IMR-90 (cell line): ENCODE results near the gene RAB4B. TPM values are rescaled to one million over a fixed set of nuclear protein-coding genes. Genes with fewer than 3 reads are reported as not detected.
A peak's percentile ranks its signal among the peaks of the same experiment; 100 is the strongest.

Source experiments
- ATAC-seq: fragments of 200-7000 bp; cut with Tn5 transposase; 2 replicates; pipeline ENCODE4 v1.9.1; 2020; ENCODE audit warnings: low read depth, mild to moderate bottlenecking, moderate library complexity
- BruUV-seq: library from RNA; stranded (reverse); fragments of 400-500 nt; replicated peaks from 2 replicates; lab custom pipeline; 2021; lab: Mats Ljungman, UMichigan
- CTCF ChIA-PET: fragments of 300-600 bp; formaldehyde crosslinking; extraction: SDS; loops from one replicate; lab custom pipeline; 2021; ENCODE audit warnings: antibody characterized with exemption; lab: Yijun Ruan, JAX
- POLR2A ChIA-PET: fragments of 300-600 bp; sonication (Branson Sonifier 250); formaldehyde crosslinking; loops from one replicate; lab custom pipeline; 2022; ENCODE audit warnings: antibody characterized with exemption; ENCODE audit not compliant: unreplicated experiment; lab: Charles Lee
- DNase-seq: peaks from one replicate; pipeline ENCODE4 v3.0.0; 2013
- H2AFZ ChIP-seq: replicated peaks from 2 replicates; pipeline ENCODE3; 2013; ENCODE audit warnings: low read length, mild to moderate bottlenecking; ENCODE audit not compliant: poor library complexity
- H2AK5ac ChIP-seq: 2 replicates; pipeline ENCODE4 v1.6.1; 2013; ENCODE audit warnings: low read depth, low read length, inconsistent platforms
- H2AK9ac ChIP-seq: replicated peaks from 2 replicates; pipeline ENCODE3; 2013; ENCODE audit warnings: mild to moderate bottlenecking, low read depth, low read length, moderate library complexity; ENCODE audit not compliant: poor library complexity
- H2BK120ac ChIP-seq: 2 replicates; pipeline ENCODE4 v1.6.1; 2013; ENCODE audit warnings: low read depth, low read length, inconsistent platforms
- H2BK15ac ChIP-seq: 3 replicates; pipeline ENCODE4 v1.6.1; 2013; ENCODE audit warnings: low read depth, low read length, inconsistent platforms
- H2BK20ac ChIP-seq: 2 replicates; pipeline ENCODE4 v1.6.1; 2013; ENCODE audit warnings: low read depth, mild to moderate bottlenecking, inconsistent platforms, low read length, moderate library complexity
- H2BK5ac ChIP-seq: 2 replicates; pipeline ENCODE4 v1.6.1; 2013; ENCODE audit warnings: mild to moderate bottlenecking, low read depth, low read length, inconsistent platforms; ENCODE audit not compliant: poor library complexity, severe bottlenecking
- H3K14ac ChIP-seq: replicated peaks from 2 replicates; pipeline ENCODE4 v1.6.1; 2013; ENCODE audit warnings: low read depth, low read length, inconsistent platforms
- H3K18ac ChIP-seq: 2 replicates; pipeline ENCODE4 v1.6.1; 2013; ENCODE audit warnings: low read depth, low read length, control low read depth
- H3K23ac ChIP-seq: 2 replicates; pipeline ENCODE4 v1.6.1; 2013; ENCODE audit warnings: low read depth, low read length, inconsistent platforms
- H3K27ac ChIP-seq: 2 replicates; pipeline ENCODE4 v1.5.1; 2013; ENCODE audit warnings: mild to moderate bottlenecking, control low read depth, low read length; ENCODE audit not compliant: insufficient read depth
- H3K27me3 ChIP-seq: 2 replicates; pipeline ENCODE4 v1.6.1; 2013; ENCODE audit warnings: low read length; ENCODE audit not compliant: control insufficient read depth, insufficient read depth
- H3K36me3 ChIP-seq: 2 replicates; pipeline ENCODE4 v1.6.1; 2013; ENCODE audit warnings: low read length, mixed read lengths; ENCODE audit not compliant: control insufficient read depth, insufficient read depth
- H3K4ac ChIP-seq: 2 replicates; pipeline ENCODE4 v1.6.1; 2013; ENCODE audit warnings: low read depth, low read length, inconsistent platforms
- H3K4me1 ChIP-seq: 2 replicates; pipeline ENCODE4 v1.6.1; 2013; ENCODE audit warnings: low read length, mixed read lengths; ENCODE audit not compliant: control insufficient read depth, insufficient read depth
- H3K4me2 ChIP-seq: 2 replicates; pipeline ENCODE4 v1.6.1; 2013; ENCODE audit warnings: low read depth, mild to moderate bottlenecking, control low read depth, low read length, moderate library complexity
- H3K4me3 ChIP-seq: 2 replicates; pipeline ENCODE4 v1.5.1; 2013; ENCODE audit warnings: low read depth, mild to moderate bottlenecking, control low read depth, low read length, moderate library complexity; ENCODE audit not compliant: insufficient read depth
- H3K56ac ChIP-seq: 2 replicates; pipeline ENCODE4 v1.6.1; 2013; ENCODE audit warnings: low read length, inconsistent platforms; ENCODE audit not compliant: insufficient read depth; ENCODE audit errors: extremely low read depth
- H3K79me1 ChIP-seq, 2 experiments: 2 replicates each; pipeline ENCODE4 v1.6.1; 2013; ENCODE audit warnings: low read length in 2 of 2, inconsistent platforms in 1 of 2, low read depth in 1 of 2
- H3K9ac ChIP-seq: 2 replicates; pipeline ENCODE4 v1.6.1; 2013; ENCODE audit warnings: low read depth, low read length, control low read depth
- H3K9me1 ChIP-seq: 2 replicates; pipeline ENCODE4 v1.6.1; 2013; ENCODE audit warnings: low read length, inconsistent platforms; ENCODE audit not compliant: insufficient read depth
- H3K9me3 ChIP-seq: 2 replicates; pipeline ENCODE4 v1.6.1; 2013; ENCODE audit warnings: low read length; ENCODE audit not compliant: control insufficient read depth, insufficient read depth
- H4K20me1 ChIP-seq: 2 replicates; pipeline ENCODE4 v1.6.1; 2013; ENCODE audit warnings: low read length, inconsistent platforms; ENCODE audit not compliant: insufficient read depth
- H4K5ac ChIP-seq: 2 replicates; pipeline ENCODE4 v1.6.1; 2013; ENCODE audit warnings: mild to moderate bottlenecking, low read depth, low read length, control low read depth
- H4K8ac ChIP-seq, 2 experiments: 2 replicates each; pipeline ENCODE4 v1.6.1; 2013; ENCODE audit warnings: low read depth in 2 of 2, low read length in 2 of 2, control low read depth in 1 of 2, inconsistent platforms in 1 of 2
- H4K91ac ChIP-seq: 2 replicates; pipeline ENCODE4 v1.6.1; 2013; ENCODE audit warnings: low read depth, low read length, inconsistent platforms; ENCODE audit not compliant: insufficient read depth
- BHLHE40 ChIP-seq: fragments of 150-350 bp; IDR thresholded peaks from 2 replicates; pipeline ENCODE4 v1.6.1; 2016; ENCODE audit warnings: mild to moderate bottlenecking, low read depth, low read length
- CEBPB ChIP-seq: IDR thresholded peaks from 2 replicates; pipeline ENCODE4 v1.6.1; 2012; ENCODE audit warnings: low read depth, low read length, improper control_type of control experiment
- CHD1 ChIP-seq: IDR thresholded peaks from 2 replicates; pipeline ENCODE4 v1.6.1; 2012; ENCODE audit warnings: low read depth, low read length, improper control_type of control experiment
- CTCF ChIP-seq: conservative IDR thresholded peaks from 2 replicates; pipeline ENCODE4 v1.5.1; 2012; ENCODE audit warnings: mild to moderate bottlenecking, low read depth, low read length, improper control_type of control experiment
- FOS ChIP-seq: fragments of 150-350 bp; IDR thresholded peaks from 2 replicates; pipeline ENCODE4 v1.6.1; 2016; ENCODE audit warnings: low read depth, low read length
- MAFK ChIP-seq: IDR thresholded peaks from 2 replicates; pipeline ENCODE4 v1.6.1; 2012; ENCODE audit warnings: low read depth, low read length, improper control_type of control experiment
- MAZ ChIP-seq: IDR thresholded peaks from 2 replicates; pipeline ENCODE4 v1.6.1; 2012; ENCODE audit warnings: low read depth, mild to moderate bottlenecking, low read length, improper control_type of control experiment, moderate library complexity, borderline replicate concordance
- MXI1 ChIP-seq: IDR thresholded peaks from 2 replicates; pipeline ENCODE4 v1.6.1; 2012; ENCODE audit warnings: low read depth, mild to moderate bottlenecking, low read length, moderate library complexity, borderline replicate concordance
- NFE2L2 ChIP-seq: fragments of 150-350 bp; IDR thresholded peaks from 2 replicates; pipeline ENCODE4 v1.6.1; 2016; ENCODE audit warnings: low read depth, mild to moderate bottlenecking, low read length
- POLR2A ChIP-seq: IDR thresholded peaks from 2 replicates; pipeline ENCODE4 v1.6.1; 2012; ENCODE audit warnings: mild to moderate bottlenecking, low read depth, low read length
- RFX5 ChIP-seq: IDR thresholded peaks from 2 replicates; pipeline ENCODE4 v1.8.0; 2012; ENCODE audit warnings: low read depth, mild to moderate bottlenecking, low read length, moderate library complexity
- SMC3 ChIP-seq: fragments of 150-350 bp; IDR thresholded peaks from 2 replicates; pipeline ENCODE4 v1.6.1; 2016; ENCODE audit warnings: low read depth, mild to moderate bottlenecking, antibody characterized with exemption, low read length, moderate library complexity
- WGBS, 2 experiments: methylation state at CpG; one replicate each; pipeline versions ENCODE4 v1.1.5 to v1.1.7; 2013; ENCODE audit warnings: missing lambda C conversion rate in 2 of 2; ENCODE audit not compliant: insufficient read length in 1 of 2; ENCODE audit errors: extremely low coverage in 2 of 2; 5-methylcytosine and 5-hydroxymethylcytosine counted together
- dilution Hi-C: fragments of 300-500 bp; cut with HindIII; formaldehyde crosslinking; loops from one replicate; pipeline ENCODE4 v1.14.3; 2018; ENCODE audit warnings: low sequenced_read_pairs; ENCODE audit not compliant: unreplicated experiment
- in situ Hi-C: fragments of 300-500 bp; cut with MboI; formaldehyde crosslinking; loops from 3 replicates; pipeline ENCODE4 v1.14.3; 2019; ENCODE audit warnings: low sequenced_read_pairs, inconsistent platforms, mixed read lengths
- intact Hi-C: fragments of 100-400 bp; cut with micrococcal nuclease; formaldehyde crosslinking; loops from 2 replicates; pipeline ENCODE4 v1.10.0; 2022
- polyA plus RNA-seq, 3 experiments: library from polyadenylated mRNA; depleted of rRNA; stranded (reverse); fragments of >200 nt; gene quantifications; 2 replicates each; pipeline ENCODE4 v1.2.3, GENCODE V29; 2012; ENCODE audit warnings: low replicate concordance in 1 of 3
- total RNA-seq: library from RNA; depleted of rRNA; stranded (reverse); fragments of >200 nt; gene quantifications from 2 replicates; pipeline ENCODE4 v1.2.3, GENCODE V29; 2012
- TF ChIP-seq, protein P1 (sequence below): fragments of 150-350 bp; IDR thresholded peaks from 2 replicates; pipeline ENCODE4 v1.6.1; 2017; ENCODE audit warnings: mild to moderate bottlenecking, antibody characterized with exemption, low read length, low read depth
- TF ChIP-seq, protein P2 (sequence below): fragments of 150-350 bp; IDR thresholded peaks from 2 replicates; pipeline ENCODE4 v1.6.1; 2016; ENCODE audit warnings: low read depth, mild to moderate bottlenecking, low read length, moderate library complexity, borderline replicate concordance

The RAB4B gene
- total and polyA plus RNA-seq, 2 of the 4 experiments (the other 2 are of a cell fraction) = 7.9 to 21.4 TPM

DNA sequence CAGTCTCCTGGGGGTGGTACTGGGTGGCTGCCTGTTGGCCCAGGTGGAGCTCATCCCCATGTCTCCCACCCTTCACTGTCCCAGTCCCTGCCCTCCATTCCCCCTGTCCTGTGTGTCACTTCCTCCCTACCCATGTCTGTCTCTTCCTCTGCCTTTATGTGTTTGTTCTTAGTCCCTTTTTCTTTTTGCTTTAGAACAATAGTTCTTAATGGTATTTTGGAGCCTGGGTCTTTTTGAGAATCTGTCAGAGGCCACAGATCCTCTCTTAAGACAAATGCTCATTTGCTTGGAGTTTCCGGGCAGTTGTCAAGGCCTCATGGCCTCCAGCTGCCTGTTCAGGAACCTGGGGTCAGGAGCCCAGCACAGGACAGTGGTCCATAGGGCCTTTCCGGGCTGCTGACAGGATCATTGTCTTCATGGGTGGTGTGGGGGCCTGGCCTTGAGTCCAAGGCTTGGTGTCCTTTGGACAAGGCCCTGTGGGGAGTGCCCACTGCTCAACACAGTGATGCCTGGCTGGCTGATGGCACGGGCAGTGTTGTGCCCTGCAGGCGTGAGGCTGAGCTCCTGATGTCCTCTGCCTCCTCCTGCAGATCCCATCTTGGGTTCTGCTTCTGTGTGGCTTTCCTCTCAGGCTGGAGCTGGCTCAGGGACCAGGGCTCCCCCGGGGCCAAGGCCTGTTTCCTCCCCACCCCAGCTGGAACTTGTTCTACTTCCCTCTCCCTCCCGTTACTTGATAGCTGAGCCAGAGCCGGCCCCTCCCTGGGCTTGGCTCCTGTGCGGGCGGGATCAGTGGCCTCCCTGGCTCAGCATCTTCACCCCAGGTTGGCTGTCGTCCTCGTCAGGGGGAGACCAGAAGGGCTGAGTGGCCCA lies 24.5 kb downstream of the RAB4B start:
- no peak overlapping the region for H3K4ac ChIP-seq
- ATAC-seq (no peak), DNase-seq (no peak)
- WGBS, 2 experiments = 50% methylated on average over 8 of the region's 11 CpGs; no CpG with 5 or more reads in 1 of the 2 experiments
- H3K36me3 ChIP-seq = peaks cover 49% of the 10 kb centered on the region
- no peak overlapping the region for H2BK20ac ChIP-seq
- H2AK5ac ChIP-seq = no peak overlapping the region
- no peak overlapping the region for H4K91ac ChIP-seq
- peak overlapping the region; percentile 16 for H2AK9ac ChIP-seq
- H2BK15ac ChIP-seq = no peak overlapping the region
- H2BK120ac ChIP-seq = no peak overlapping the region
- H3K9ac ChIP-seq = peak overlapping the region; percentile 44
- in situ Hi-C loops (no loop called here), intact Hi-C loops (no loop called here), dilution Hi-C loops (no loop called here)
- no peak overlapping the region for H3K56ac ChIP-seq
- H3K18ac ChIP-seq = no peak overlapping the region
- BruUV-seq = no TSS peak
- peaks cover 10 to 82% of the 10 kb centered on the region in 2 experiments for H3K79me1 ChIP-seq
- no peak overlapping the region for H4K8ac ChIP-seq
- no peaks in the 10 kb centered on the region for H3K27me3 ChIP-seq
- peaks cover 36% of the 10 kb centered on the region for H3K9me1 ChIP-seq
- H3K23ac ChIP-seq = peak overlapping the region; percentile 55; the same call in 1 of the 2 replicates
- POLR2A ChIA-PET = interaction anchor here (0.5 to 0.6 kb wide), 2 partner anchors 9 to 142 kb away, joined by 4 read pairs; no protein-coding TSS in a partner anchor
- no peak overlapping the region for H2AFZ ChIP-seq
- peaks cover 40% of the 10 kb centered on the region for H3K4me1 ChIP-seq
- peak overlapping the region; percentile 31; the same call in 1 of the 2 replicates for H3K27ac ChIP-seq
- H4K20me1 ChIP-seq = peaks cover 78% of the 10 kb centered on the region
- no peak overlapping the region; the same call in 1 of the 2 replicates for H3K4me3 ChIP-seq
- H3K14ac ChIP-seq = 0 out of 2 replicates have a peak overlapping the region, but pooled peaks have one; percentile 13
- H3K4me2 ChIP-seq = peak overlapping the region; percentile 81; the same call in 1 of the 2 replicates
- no peak overlapping the region for H4K5ac ChIP-seq
- CTCF ChIA-PET = interaction anchor here (0.6 kb wide), 1 partner anchor 9 kb away, joined by 3 read pairs; no protein-coding TSS in a partner anchor
- H3K9me3 ChIP-seq = no peaks in the 10 kb centered on the region
- no peak overlapping the region for H2BK5ac ChIP-seq
- TF ChIP-seq NFE2L2 = no peak
- TF ChIP-seq CEBPB = no peak
- no peak for TF ChIP-seq SMC3
- no peak for TF ChIP-seq BHLHE40
- TF ChIP-seq MAZ = no peak
- TF ChIP-seq CHD1 = no peak
- TF ChIP-seq MXI1 = no peak
- no peak for TF ChIP-seq CTCF
- TF ChIP-seq, protein P1, sequence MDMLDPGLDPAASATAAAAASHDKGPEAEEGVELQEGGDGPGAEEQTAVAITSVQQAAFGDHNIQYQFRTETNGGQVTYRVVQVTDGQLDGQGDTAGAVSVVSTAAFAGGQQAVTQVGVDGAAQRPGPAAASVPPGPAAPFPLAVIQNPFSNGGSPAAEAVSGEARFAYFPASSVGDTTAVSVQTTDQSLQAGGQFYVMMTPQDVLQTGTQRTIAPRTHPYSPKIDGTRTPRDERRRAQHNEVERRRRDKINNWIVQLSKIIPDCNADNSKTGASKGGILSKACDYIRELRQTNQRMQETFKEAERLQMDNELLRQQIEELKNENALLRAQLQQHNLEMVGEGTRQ = no peak
- TF ChIP-seq RFX5 = no peak
- TF ChIP-seq POLR2A = no peak
- TF ChIP-seq FOS = no peak
- no peak for TF ChIP-seq MAFK
- TF ChIP-seq, protein P2, sequence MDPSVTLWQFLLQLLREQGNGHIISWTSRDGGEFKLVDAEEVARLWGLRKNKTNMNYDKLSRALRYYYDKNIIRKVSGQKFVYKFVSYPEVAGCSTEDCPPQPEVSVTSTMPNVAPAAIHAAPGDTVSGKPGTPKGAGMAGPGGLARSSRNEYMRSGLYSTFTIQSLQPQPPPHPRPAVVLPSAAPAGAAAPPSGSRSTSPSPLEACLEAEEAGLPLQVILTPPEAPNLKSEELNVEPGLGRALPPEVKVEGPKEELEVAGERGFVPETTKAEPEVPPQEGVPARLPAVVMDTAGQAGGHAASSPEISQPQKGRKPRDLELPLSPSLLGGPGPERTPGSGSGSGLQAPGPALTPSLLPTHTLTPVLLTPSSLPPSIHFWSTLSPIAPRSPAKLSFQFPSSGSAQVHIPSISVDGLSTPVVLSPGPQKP = no peak
